Measurements from ENCODE around the gene GIGYF2. TPM values are rescaled to one million over a fixed set of nuclear protein-coding genes. Genes with fewer than 3 reads are reported as not detected.

The GIGYF2 gene
- total RNA-seq, 1 experiment from 2014 or later = 55.3 TPM

GRCh38 chr2:232885264-232885961 lies 188.3 kb downstream of the GIGYF2 start:
- Histone ChIP-seq H4K8ac (replicated peaks; ENCODE audit: insufficient read length, low read depth, low read length) (no peak overlapping the region), H3K4me2 (ENCODE audit: insufficient read depth, insufficient read length, low read length) (no peak overlapping the region), H2BK20ac (ENCODE audit: low read depth, low read length, poor library complexity, severe bottlenecking) (no peak overlapping the region), H2BK12ac (ENCODE audit: insufficient read length, low read depth, low read length) (no peak overlapping the region), H2BK15ac (ENCODE audit: low read depth, low read length) (no peak overlapping the region), H3K79me1 (ENCODE audit: insufficient read depth, low read depth, low read length, poor library complexity, severe bottlenecking) (no peaks in the 10 kb centered on the region), H3K23me2 (ENCODE audit: insufficient read length, low read depth, low read length, poor library complexity, severe bottlenecking) (no peaks in the 10 kb centered on the region), H2BK120ac (ENCODE audit: low read depth, low read length, poor library complexity, severe bottlenecking) (no peak overlapping the region), H3K14ac (ENCODE audit: insufficient read depth, low read length) (no peak overlapping the region; the same call in 1 of the 2 replicates), H4K91ac (ENCODE audit: insufficient read length, low read depth, low read length) (no peak overlapping the region), H2BK5ac (ENCODE audit: insufficient read length, low read length) (no peak overlapping the region), H3K4me1 (ENCODE audit: insufficient read depth, low read length) (no peaks in the 10 kb centered on the region), H4K20me1 (ENCODE audit: control insufficient read depth, insufficient read depth, insufficient read length) (no peaks in the 10 kb centered on the region), H3K27me3 (ENCODE audit: insufficient read depth, low read length) (no peaks in the 10 kb centered on the region), H3K56ac (ENCODE audit: insufficient read length, low read depth, low read length) (no peak overlapping the region), H2AK5ac (ENCODE audit: insufficient read length, low read length) (no peak overlapping the region), H3K27ac (ENCODE audit: insufficient read length, low read depth, low read length) (no peak overlapping the region), H3K9ac (ENCODE audit: extremely low read depth, insufficient read length, low read length) (no peak overlapping the region), H4K5ac (ENCODE audit: insufficient read length, low read depth, low read length) (no peak overlapping the region), H2AFZ (ENCODE audit: low read length) (no peak overlapping the region), H3K79me2 (ENCODE audit: insufficient read depth, low read length) (no peaks in the 10 kb centered on the region), H3K18ac (ENCODE audit: insufficient read length, low read depth, low read length) (no peak overlapping the region), H3T11ph (ENCODE audit: low read length) (no peak overlapping the region), H3K23ac (ENCODE audit: insufficient read length, low read depth, low read length) (no peak overlapping the region), H3K4ac (ENCODE audit: low read depth, low read length) (no peak overlapping the region), H3K9me3 (ENCODE audit: control insufficient read depth, low read depth, low read length) (no peaks in the 10 kb centered on the region)
- no peaks in the 10 kb centered on the region; a peak in 2 of 7 replicates for H3K36me3 Mint-ChIP-seq (ENCODE audit: insufficient read depth in 1 of 3, low read depth in 3 of 3)
- H3K27ac Mint-ChIP-seq = no peak overlapping the region
- peaks cover 6 to 9% of the 10 kb centered on the region in 2 experiments for H3K4me1 Mint-ChIP-seq
- no CpG with 5 or more reads among the region's 25 CpGs for WGBS (ENCODE audit: extremely low coverage, insufficient read length, low lambda C conversion rate)
- no peak for DNase-seq
- no peak overlapping the region for H3K4me3 Mint-ChIP-seq
- no peak for TF ChIP-seq CTCF (conservative IDR thresholded peaks at IDR 0.05)
- peaks cover 0 to 2% of the 10 kb centered on the region in 2 experiments; a peak in 2 of 5 replicates for H3K9me3 Mint-ChIP-seq
- H3K27me3 Mint-ChIP-seq (ENCODE audit: low read depth) = peaks cover 12% of the 10 kb centered on the region

Measured in H9 (cell line).